ENCODE data around the gene CTIF.

The CTIF gene

DNA sequence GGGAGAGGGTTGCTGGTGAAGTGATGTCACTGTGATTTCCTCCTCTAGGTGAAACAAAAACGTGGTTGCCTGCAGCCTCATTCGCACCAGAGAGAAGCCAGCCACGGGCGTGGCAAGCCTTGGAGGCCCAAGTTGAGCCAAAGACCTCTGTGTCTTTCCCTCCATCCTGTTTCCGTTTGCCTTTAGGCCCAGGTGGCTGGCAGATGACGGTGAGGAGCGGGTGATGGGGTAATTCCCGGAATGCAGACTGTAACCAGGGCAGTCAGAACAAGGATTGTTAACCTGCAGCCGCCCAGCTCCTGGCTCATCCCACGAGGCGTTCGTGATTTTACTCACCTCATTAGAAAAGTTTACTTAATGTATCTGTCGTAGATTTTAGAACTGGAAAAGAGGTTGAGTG lies 14.4 kb downstream of the CTIF start:
- Histone ChIP-seq H3K36me3 (ENCODE audit: insufficient read depth, low read length) (no peaks in the 10 kb centered on the region; the same call in 1 of the 2 replicates), H3K27ac (no peak overlapping the region), H3K4me3 (no peak overlapping the region), H3K9ac (ENCODE audit: insufficient read length) (no peak overlapping the region), H3K9me3 (ENCODE audit: low read depth, low read length) (no peaks in the 10 kb centered on the region)
- TF ChIP-seq FOXP2 (optimal IDR thresholded peaks at IDR 0.05; ENCODE audit: control extremely low read depth, extremely low read length, insufficient read depth) (no peak), POLR2AphosphoS5 (IDR thresholded peaks at IDR 0.05; ENCODE audit: borderline replicate concordance, low read depth, low read length) (no peak), EZH2 (IDR thresholded peaks at IDR 0.05) (no peak)
- DNase-seq (ENCODE audit: low read depth, low spot score): no peak

DNA sequence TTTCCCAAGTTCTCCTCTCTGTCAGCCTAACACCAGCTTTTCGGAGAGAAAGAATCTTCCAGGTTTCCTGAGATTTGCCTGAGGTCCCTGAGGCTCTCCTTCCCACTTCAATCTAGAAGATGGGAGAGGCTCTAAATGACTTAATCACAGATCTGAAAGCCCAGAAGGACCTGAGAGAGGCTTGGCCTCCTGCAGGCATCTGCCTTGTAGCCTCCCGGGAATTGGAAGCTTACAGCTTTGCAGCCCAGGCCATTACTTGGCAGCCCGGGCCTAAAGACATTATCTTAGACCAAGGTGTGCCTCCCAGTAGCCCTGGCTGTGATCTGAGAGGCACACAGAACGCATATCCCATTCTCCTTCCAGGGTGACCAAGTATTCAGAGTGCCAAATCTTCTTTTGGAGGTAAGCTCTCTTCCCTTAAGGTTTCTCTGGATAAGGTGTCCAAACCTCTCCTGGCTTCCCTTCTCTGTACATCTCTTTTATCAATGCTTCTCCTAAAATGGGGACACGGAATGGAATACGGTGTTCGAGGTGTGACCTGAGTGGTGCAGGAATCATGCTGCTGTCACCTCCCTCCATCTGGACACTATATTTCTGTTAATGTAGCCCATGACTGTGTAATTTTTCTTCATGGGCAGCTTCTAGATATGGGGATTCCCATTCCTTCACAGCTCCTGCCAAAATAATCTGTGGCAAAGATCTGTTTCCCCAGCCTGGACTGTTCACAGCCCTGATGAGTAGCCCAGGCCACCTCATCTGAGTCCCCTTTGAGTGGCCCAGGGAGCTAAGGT lies 16.0 kb downstream of the CTIF start:
- Histone ChIP-seq H3K9me3 (ENCODE audit: low read depth, low read length) (no peaks in the 10 kb centered on the region), H3K4me3 (no peak overlapping the region), H3K9ac (ENCODE audit: insufficient read length) (no peak overlapping the region), H3K36me3 (ENCODE audit: insufficient read depth, low read length) (peaks cover 3% of the 10 kb centered on the region; the same call in 1 of the 2 replicates), H3K27ac (no peak overlapping the region)
- TF ChIP-seq POLR2AphosphoS5 (IDR thresholded peaks at IDR 0.05; ENCODE audit: borderline replicate concordance, low read depth, low read length) (no peak), FOXP2 (optimal IDR thresholded peaks at IDR 0.05; ENCODE audit: control extremely low read depth, extremely low read length, insufficient read depth) (no peak), EZH2 (IDR thresholded peaks at IDR 0.05) (no peak)
- no peak for DNase-seq (ENCODE audit: low read depth, low spot score)

DNA sequence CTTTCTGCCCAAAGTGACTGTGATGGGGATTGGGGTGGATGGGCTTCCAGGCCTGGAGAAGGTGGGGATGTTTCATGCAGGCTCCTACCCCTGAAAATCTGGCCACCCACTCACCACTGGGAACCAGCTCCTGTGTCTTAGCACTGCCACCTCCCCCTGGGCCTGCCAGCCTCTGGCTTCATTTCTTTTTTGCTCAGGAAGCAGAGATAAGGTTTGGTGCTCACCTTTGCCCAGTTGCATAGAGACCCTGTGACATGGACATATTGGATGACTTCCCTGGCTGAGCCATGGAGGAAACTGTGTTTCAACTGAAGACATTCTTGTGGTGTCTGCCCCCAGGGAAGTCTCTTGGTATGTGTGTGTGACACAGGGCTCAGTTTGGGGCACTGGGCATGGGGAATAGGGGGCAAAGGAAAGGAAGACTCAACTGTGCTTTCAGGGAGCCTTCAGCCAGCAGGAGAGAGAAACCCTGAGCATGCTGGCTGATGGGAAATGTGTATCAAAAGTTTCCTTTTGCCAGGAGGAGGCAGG lies 16.7 kb downstream of the CTIF start:
- H3K36me3 ChIP-seq (ENCODE audit: insufficient read depth, low read length): peaks cover 3% of the 10 kb centered on the region; the same call in 1 of the 2 replicates
- DNase-seq (ENCODE audit: low read depth, low spot score): no peak
- H3K4me3 ChIP-seq: no peak overlapping the region
- no peak overlapping the region for H3K27ac ChIP-seq
- TF ChIP-seq EZH2 (IDR thresholded peaks at IDR 0.05) (no peak), POLR2AphosphoS5 (IDR thresholded peaks at IDR 0.05; ENCODE audit: borderline replicate concordance, low read depth, low read length) (no peak), FOXP2 (optimal IDR thresholded peaks at IDR 0.05; ENCODE audit: control extremely low read depth, extremely low read length, insufficient read depth) (no peak)
- no peak overlapping the region for H3K9ac ChIP-seq (ENCODE audit: insufficient read length)
- no peaks in the 10 kb centered on the region for H3K9me3 ChIP-seq (ENCODE audit: low read depth, low read length)

DNA sequence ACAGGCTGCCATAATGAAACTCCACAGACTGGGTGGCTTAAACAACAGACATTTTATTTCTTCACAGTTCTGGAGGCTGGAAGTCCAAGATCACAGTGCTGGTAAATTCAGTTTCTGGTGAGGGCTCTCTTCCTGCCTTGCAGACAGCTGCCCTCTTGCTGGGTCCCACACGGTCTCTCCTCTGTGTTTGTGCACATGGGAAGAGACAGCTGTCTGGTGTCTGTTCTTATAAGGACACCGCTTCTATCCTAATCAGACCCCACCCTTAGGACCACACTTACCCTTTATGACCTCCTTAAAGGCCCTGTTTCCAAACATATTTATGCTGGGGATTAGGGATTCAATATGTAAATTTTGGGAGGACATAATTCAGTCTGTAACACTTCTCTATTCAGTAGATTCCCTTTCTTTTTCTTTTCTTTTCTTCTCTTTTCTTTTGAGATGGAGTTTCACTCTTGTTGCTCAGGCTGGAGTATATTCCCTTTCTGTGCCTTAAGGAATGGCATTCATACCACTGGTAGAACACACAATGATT lies 18.9 kb downstream of the CTIF start:
- no peak overlapping the region for H3K27ac ChIP-seq
- no peak for DNase-seq (ENCODE audit: low read depth, low spot score)
- H3K36me3 ChIP-seq (ENCODE audit: insufficient read depth, low read length): peaks cover 3% of the 10 kb centered on the region; the same call in 1 of the 2 replicates
- no peak overlapping the region for H3K4me3 ChIP-seq
- H3K9ac ChIP-seq (ENCODE audit: insufficient read length): no peak overlapping the region
- H3K9me3 ChIP-seq (ENCODE audit: low read depth, low read length): no peaks in the 10 kb centered on the region
- TF ChIP-seq EZH2 (IDR thresholded peaks at IDR 0.05) (no peak), POLR2AphosphoS5 (IDR thresholded peaks at IDR 0.05; ENCODE audit: borderline replicate concordance, low read depth, low read length) (no peak), FOXP2 (optimal IDR thresholded peaks at IDR 0.05; ENCODE audit: control extremely low read depth, extremely low read length, insufficient read depth) (no peak)

DNA sequence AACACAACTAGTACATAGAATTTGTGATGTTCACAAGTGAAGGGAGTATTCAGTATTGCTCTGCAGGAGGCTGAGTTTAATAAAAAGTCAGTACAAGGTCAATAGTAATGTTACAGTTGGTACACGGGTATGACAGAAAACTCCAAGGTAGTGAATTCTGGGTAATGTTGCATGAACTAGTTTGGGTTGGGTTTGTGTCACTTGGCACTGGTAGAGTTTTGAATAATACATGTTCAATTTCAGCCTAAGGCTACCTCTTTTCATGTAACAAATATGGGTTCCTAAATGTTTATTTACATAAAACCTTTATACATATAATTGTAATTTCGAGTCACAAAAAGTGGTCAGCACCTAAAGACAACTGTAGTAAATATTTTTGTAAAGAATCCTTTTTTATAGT lies 19.4 kb downstream of the CTIF start:
- Histone ChIP-seq H3K27ac (no peak overlapping the region), H3K36me3 (ENCODE audit: insufficient read depth, low read length) (peaks cover 3% of the 10 kb centered on the region; the same call in 1 of the 2 replicates), H3K9ac (ENCODE audit: insufficient read length) (no peak overlapping the region), H3K9me3 (ENCODE audit: low read depth, low read length) (no peaks in the 10 kb centered on the region), H3K4me3 (no peak overlapping the region)
- no peak for DNase-seq (ENCODE audit: low read depth, low spot score)
- TF ChIP-seq POLR2AphosphoS5 (IDR thresholded peaks at IDR 0.05; ENCODE audit: borderline replicate concordance, low read depth, low read length) (no peak), EZH2 (IDR thresholded peaks at IDR 0.05) (no peak), FOXP2 (optimal IDR thresholded peaks at IDR 0.05; ENCODE audit: control extremely low read depth, extremely low read length, insufficient read depth) (no peak)

DNA sequence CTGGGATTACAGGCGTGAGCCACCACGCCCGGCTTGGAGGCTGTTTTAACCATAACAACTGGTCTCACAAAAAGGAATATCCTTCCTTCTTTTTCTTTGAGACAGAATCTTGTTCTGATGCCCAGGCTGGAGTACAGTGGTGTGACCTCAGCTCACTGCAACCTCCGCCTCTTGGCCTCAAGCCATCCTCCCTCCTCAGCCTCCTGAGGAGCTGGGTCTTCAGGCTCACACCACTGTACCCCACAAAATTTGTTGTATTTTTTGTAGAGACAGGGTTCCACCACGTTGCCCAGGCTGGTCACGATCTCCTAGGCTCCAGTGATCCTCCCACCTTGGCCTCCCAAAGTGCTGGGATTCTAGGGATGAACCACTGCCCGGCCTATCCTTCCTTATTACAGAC lies 21.7 kb downstream of the CTIF start:
- Histone ChIP-seq H3K9ac (ENCODE audit: insufficient read length) (no peak overlapping the region), H3K27ac (no peak overlapping the region), H3K36me3 (ENCODE audit: insufficient read depth, low read length) (peaks cover 3% of the 10 kb centered on the region; the same call in 1 of the 2 replicates), H3K4me3 (no peak overlapping the region), H3K9me3 (ENCODE audit: low read depth, low read length) (no peaks in the 10 kb centered on the region)
- no peak for DNase-seq (ENCODE audit: low read depth, low spot score)
- TF ChIP-seq POLR2AphosphoS5 (IDR thresholded peaks at IDR 0.05; ENCODE audit: borderline replicate concordance, low read depth, low read length): no peak
- TF ChIP-seq FOXP2 (optimal IDR thresholded peaks at IDR 0.05; ENCODE audit: control extremely low read depth, extremely low read length, insufficient read depth): no peak
- no peak for TF ChIP-seq EZH2 (IDR thresholded peaks at IDR 0.05)

DNA sequence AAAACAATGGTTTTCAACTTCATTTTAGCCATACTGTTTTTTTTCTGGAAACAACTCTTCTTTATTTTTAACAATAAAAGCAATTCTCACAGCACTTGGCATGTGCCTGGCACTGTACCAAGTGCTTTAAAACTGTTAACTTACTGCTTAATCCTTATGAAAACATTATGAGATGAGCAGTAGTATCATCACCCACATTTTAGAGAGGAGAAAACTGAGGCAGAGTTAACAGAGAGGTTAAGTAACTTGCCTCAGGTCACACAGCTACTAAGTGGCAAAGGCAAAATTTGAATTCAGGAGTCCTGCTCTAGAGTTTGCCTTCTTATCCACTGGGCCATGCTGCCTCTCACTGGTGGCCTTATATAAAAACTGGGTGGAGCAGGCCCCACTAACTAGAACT lies 23.2 kb downstream of the CTIF start:
- Histone ChIP-seq H3K9ac (ENCODE audit: insufficient read length) (no peak overlapping the region), H3K36me3 (ENCODE audit: insufficient read depth, low read length) (peaks cover 3% of the 10 kb centered on the region; the same call in 1 of the 2 replicates), H3K4me3 (no peak overlapping the region), H3K9me3 (ENCODE audit: low read depth, low read length) (no peaks in the 10 kb centered on the region), H3K27ac (no peak overlapping the region)
- no peak for DNase-seq (ENCODE audit: low read depth, low spot score)
- TF ChIP-seq POLR2AphosphoS5 (IDR thresholded peaks at IDR 0.05; ENCODE audit: borderline replicate concordance, low read depth, low read length) (no peak), FOXP2 (optimal IDR thresholded peaks at IDR 0.05; ENCODE audit: control extremely low read depth, extremely low read length, insufficient read depth) (no peak), EZH2 (IDR thresholded peaks at IDR 0.05) (no peak)

DNA sequence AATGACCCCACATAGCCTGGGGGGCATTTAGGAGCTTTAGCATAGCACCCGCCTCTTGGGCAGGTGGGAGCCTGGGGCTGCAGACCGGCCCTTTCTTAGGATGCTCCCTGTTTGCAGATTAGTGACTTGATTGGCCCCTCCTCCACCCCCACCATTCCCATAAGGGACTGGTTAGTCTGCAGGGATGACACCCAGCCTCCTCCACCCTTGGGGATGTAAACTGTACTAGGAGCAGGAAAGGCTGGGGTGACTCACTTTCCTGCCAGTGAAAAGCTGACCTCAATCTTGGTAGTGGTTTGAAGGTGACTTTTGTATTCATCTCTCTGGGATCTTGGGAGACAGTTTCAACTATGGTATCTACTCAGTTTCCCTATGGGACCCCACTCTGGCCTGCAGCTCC lies 24.2 kb downstream of the CTIF start:
- no peak overlapping the region for H3K27ac ChIP-seq
- H3K4me3 ChIP-seq: no peak overlapping the region
- H3K36me3 ChIP-seq (ENCODE audit: insufficient read depth, low read length): peaks cover 3% of the 10 kb centered on the region; the same call in 1 of the 2 replicates
- DNase-seq (ENCODE audit: low read depth, low spot score): no peak
- H3K9me3 ChIP-seq (ENCODE audit: low read depth, low read length): no peaks in the 10 kb centered on the region
- TF ChIP-seq EZH2 (IDR thresholded peaks at IDR 0.05): no peak
- no peak overlapping the region for H3K9ac ChIP-seq (ENCODE audit: insufficient read length)
